Measurements from ENCODE around the gene TIMM10B.

DNA sequence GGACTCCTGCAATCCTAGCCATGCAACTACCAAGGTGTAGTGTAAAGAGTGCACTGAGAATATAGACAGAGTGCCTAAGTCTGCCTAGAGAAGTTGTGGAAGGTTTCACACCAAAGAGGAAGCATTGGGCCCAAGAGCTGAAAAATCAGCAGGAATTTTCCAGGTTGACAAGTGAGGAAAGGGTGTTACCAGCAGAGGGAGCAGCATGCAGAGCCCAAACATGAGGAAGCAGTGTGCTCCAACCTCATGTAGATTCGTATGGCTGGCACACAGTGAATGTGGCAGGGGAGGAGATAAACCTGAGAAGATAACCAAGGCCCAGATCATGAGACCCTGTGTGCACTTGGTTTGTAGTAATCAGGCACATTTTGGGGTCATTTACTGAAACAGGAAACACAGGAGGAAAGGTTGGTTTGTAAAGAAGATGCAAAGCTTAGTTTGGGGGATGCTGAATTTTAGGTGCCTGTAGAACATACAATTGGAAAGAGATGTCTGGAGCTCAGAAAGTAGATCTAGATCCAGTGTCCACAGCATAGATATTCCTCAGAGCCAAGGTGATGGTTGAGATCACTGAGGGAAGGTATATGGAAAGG lies 42.2 kb upstream of the TIMM10B start:
- TF ChIP-seq TARDBP (IDR thresholded peaks at IDR 0.05) (no peak), SP1 (IDR thresholded peaks at IDR 0.05) (no peak)
